Keratinocyte (primary cell): ENCODE data around the gene DTX3.

Source experiments
- EZH2 ChIP-seq: IDR thresholded peaks from one replicate; pipeline ENCODE4 v1.6.1; 2012; ENCODE audit warnings: inconsistent platforms, mild to moderate bottlenecking, low read length, moderate library complexity
- TF ChIP-seq, protein P1 (sequence below), 3 experiments: IDR thresholded peaks in 1 of 3; conservative IDR thresholded peaks in 1 of 3; optimal IDR thresholded peaks in 1 of 3; 2 replicates in 2 of 3; 3 replicates in 1 of 3; pipeline versions ENCODE3 to v1.5.1; 2011; ENCODE audit warnings: low read length in 3 of 3, mild to moderate bottlenecking in 3 of 3, moderate library complexity in 2 of 3, control low read depth in 1 of 3, inconsistent platforms in 1 of 3; ENCODE audit not compliant: insufficient read depth in 2 of 3; ENCODE audit errors: extremely low read depth in 1 of 3

DNA sequence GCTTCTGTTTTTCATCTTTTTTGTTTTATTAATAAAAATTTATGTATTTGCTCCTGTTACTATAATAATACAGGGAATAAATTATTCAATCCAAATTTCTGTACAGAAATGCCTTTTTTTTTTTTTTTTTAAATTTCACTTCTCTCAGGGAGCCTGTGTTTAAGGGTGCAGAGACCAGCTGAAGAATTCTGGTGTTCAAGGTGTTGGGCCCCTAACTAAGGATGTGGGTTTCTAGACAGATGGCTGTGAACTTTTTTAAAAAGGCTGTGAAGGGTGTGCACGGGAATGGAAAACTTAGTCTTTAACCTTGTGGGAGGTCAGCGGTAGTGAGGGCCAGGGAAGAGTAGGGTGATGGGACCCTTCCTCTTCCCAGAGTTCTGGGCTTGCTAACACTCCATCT, 1.3 kb upstream of the DTX3 start:
- TF ChIP-seq, protein P1, sequence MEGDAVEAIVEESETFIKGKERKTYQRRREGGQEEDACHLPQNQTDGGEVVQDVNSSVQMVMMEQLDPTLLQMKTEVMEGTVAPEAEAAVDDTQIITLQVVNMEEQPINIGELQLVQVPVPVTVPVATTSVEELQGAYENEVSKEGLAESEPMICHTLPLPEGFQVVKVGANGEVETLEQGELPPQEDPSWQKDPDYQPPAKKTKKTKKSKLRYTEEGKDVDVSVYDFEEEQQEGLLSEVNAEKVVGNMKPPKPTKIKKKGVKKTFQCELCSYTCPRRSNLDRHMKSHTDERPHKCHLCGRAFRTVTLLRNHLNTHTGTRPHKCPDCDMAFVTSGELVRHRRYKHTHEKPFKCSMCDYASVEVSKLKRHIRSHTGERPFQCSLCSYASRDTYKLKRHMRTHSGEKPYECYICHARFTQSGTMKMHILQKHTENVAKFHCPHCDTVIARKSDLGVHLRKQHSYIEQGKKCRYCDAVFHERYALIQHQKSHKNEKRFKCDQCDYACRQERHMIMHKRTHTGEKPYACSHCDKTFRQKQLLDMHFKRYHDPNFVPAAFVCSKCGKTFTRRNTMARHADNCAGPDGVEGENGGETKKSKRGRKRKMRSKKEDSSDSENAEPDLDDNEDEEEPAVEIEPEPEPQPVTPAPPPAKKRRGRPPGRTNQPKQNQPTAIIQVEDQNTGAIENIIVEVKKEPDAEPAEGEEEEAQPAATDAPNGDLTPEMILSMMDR (optimal IDR thresholded peaks at IDR 0.05 in 1 of 3, IDR thresholded peaks at IDR 0.05 in 1 of 3, conservative IDR thresholded peaks at IDR 0.05 in 1 of 3; ENCODE audit: extremely low read depth in 1 of 3, insufficient read depth in 2 of 3, low read length in 3 of 3), result no peak
- TF ChIP-seq EZH2, result no peak
